ENCODE data around the gene EXOC7.
"Not testable (repeated sequence)": the region's sequence is repeated elsewhere in the genome, so short reads cannot be mapped to it uniquely, and the experiment has no call there.

The EXOC7 gene

GRCh38 chr17:76048711-76049110 lies 54.9 kb downstream of the EXOC7 start:
- DNase-seq (ENCODE audit: low spot score), result no peak
- no peak overlapping the region for H3K4me3 Mint-ChIP-seq
- H3K9me3 Mint-ChIP-seq, result no peaks in the 10 kb centered on the region
- H3K36me3 Mint-ChIP-seq (ENCODE audit: low read depth), result peaks cover 60% of the 10 kb centered on the region
- no peaks in the 10 kb centered on the region for H3K27me3 Mint-ChIP-seq (ENCODE audit: low read depth)
- peak overlapping the region; percentile 58 for H3K27ac Mint-ChIP-seq
- peaks cover 8% of the 10 kb centered on the region for H3K4me1 Mint-ChIP-seq (ENCODE audit: low read depth)

- H3K36me3 Mint-ChIP-seq (ENCODE audit: low read depth), result peaks cover 59% of the 10 kb centered on the region
- H3K27me3 Mint-ChIP-seq (ENCODE audit: low read depth), result no peaks in the 10 kb centered on the region
- H3K9me3 Mint-ChIP-seq, result no peaks in the 10 kb centered on the region
- DNase-seq (ENCODE audit: low spot score), result no peak
- H3K4me1 Mint-ChIP-seq (ENCODE audit: low read depth), result peaks cover 5% of the 10 kb centered on the region
- H3K27ac Mint-ChIP-seq, result peak overlapping the region; percentile 16
- H3K4me3 Mint-ChIP-seq, result no peak overlapping the region
These were observed 55.5 kb downstream of the EXOC7 start for GRCh38 chr17:76048025-76048605.

GRCh38 chr17:76046064-76046463 lies 57.5 kb downstream of the EXOC7 start:
- no peak overlapping the region for H3K27ac Mint-ChIP-seq
- H3K9me3 Mint-ChIP-seq, result no peaks in the 10 kb centered on the region
- no peak overlapping the region for H3K4me3 Mint-ChIP-seq
- no peaks in the 10 kb centered on the region for H3K27me3 Mint-ChIP-seq (ENCODE audit: low read depth)
- peaks cover 5% of the 10 kb centered on the region for H3K4me1 Mint-ChIP-seq (ENCODE audit: low read depth)
- no peak for DNase-seq (ENCODE audit: low spot score)
- peaks cover 65% of the 10 kb centered on the region for H3K36me3 Mint-ChIP-seq (ENCODE audit: low read depth)

- H3K9me3 Mint-ChIP-seq, result not testable (repeated sequence)
- peaks cover 64% of the 10 kb centered on the region for H3K36me3 Mint-ChIP-seq (ENCODE audit: low read depth)
These were observed 59.0 kb downstream of the EXOC7 start for GRCh38 chr17:76044475-76045007.

GRCh38 chr17:76042868-76043267 lies 60.7 kb downstream of the EXOC7 start:
- not testable (repeated sequence) for H3K27ac Mint-ChIP-seq; H3K9me3 Mint-ChIP-seq; H3K27me3 Mint-ChIP-seq (ENCODE audit: low read depth); H3K4me3 Mint-ChIP-seq; DNase-seq (ENCODE audit: low spot score); H3K4me1 Mint-ChIP-seq (ENCODE audit: low read depth)
- H3K36me3 Mint-ChIP-seq (ENCODE audit: low read depth), result peaks cover 65% of the 10 kb centered on the region

More at GRCh38 chr17:76044475-76045007, 59.0 kb downstream of the EXOC7 start:
- not testable (repeated sequence) for H3K27ac Mint-ChIP-seq; DNase-seq (ENCODE audit: low spot score); H3K27me3 Mint-ChIP-seq (ENCODE audit: low read depth); H3K4me3 Mint-ChIP-seq; H3K4me1 Mint-ChIP-seq (ENCODE audit: low read depth)

- Mint-ChIP-seq H3K27me3 (ENCODE audit: low read depth) (no peaks in the 10 kb centered on the region), H3K4me3 (no peak overlapping the region), H3K36me3 (ENCODE audit: low read depth) (peaks cover 53% of the 10 kb centered on the region), H3K4me1 (ENCODE audit: low read depth) (peaks cover 3% of the 10 kb centered on the region), H3K27ac (no peak overlapping the region), H3K9me3 (no peaks in the 10 kb centered on the region)
- DNase-seq (ENCODE audit: low spot score), result no peak
These were observed 63.2 kb downstream of the EXOC7 start for GRCh38 chr17:76040376-76040775.

GRCh38 chr17:76039121-76039520 lies 64.5 kb downstream of the EXOC7 start:
- Mint-ChIP-seq H3K27me3 (ENCODE audit: low read depth) (no peaks in the 10 kb centered on the region), H3K4me3 (no peak overlapping the region), H3K9me3 (no peaks in the 10 kb centered on the region), H3K4me1 (ENCODE audit: low read depth) (peaks cover 3% of the 10 kb centered on the region), H3K36me3 (ENCODE audit: low read depth) (peaks cover 43% of the 10 kb centered on the region), H3K27ac (no peak overlapping the region)
- DNase-seq (ENCODE audit: low spot score), result no peak

GRCh38 chr17:76038050-76038449 lies 65.5 kb downstream of the EXOC7 start:
- DNase-seq (ENCODE audit: low spot score), result no peak

GRCh38 chr17:76036497-76037261 lies 66.9 kb downstream of the EXOC7 start:
- no peak for DNase-seq (ENCODE audit: low spot score)
- Mint-ChIP-seq H3K27me3 (ENCODE audit: low read depth) (no peaks in the 10 kb centered on the region), H3K27ac (no peak overlapping the region), H3K9me3 (no peaks in the 10 kb centered on the region), H3K4me3 (no peak overlapping the region), H3K4me1 (ENCODE audit: low read depth) (peaks cover 3% of the 10 kb centered on the region), H3K36me3 (ENCODE audit: low read depth) (peaks cover 30% of the 10 kb centered on the region)

More at GRCh38 chr17:76038050-76038449, 65.5 kb downstream of the EXOC7 start:
- peaks cover 3% of the 10 kb centered on the region for H3K4me1 Mint-ChIP-seq (ENCODE audit: low read depth)
- peaks cover 35% of the 10 kb centered on the region for H3K36me3 Mint-ChIP-seq (ENCODE audit: low read depth)
- H3K4me3 Mint-ChIP-seq, result no peak overlapping the region
- H3K27ac Mint-ChIP-seq, result no peak overlapping the region
- no peaks in the 10 kb centered on the region for H3K27me3 Mint-ChIP-seq (ENCODE audit: low read depth)
- H3K9me3 Mint-ChIP-seq, result no peaks in the 10 kb centered on the region

GRCh38 chr17:76034428-76035350 lies 68.9 kb downstream of the EXOC7 start:
- H3K27me3 Mint-ChIP-seq (ENCODE audit: low read depth), result no peaks in the 10 kb centered on the region
- peaks cover 6% of the 10 kb centered on the region for H3K4me1 Mint-ChIP-seq (ENCODE audit: low read depth)
- no peak overlapping the region for H3K27ac Mint-ChIP-seq
- no peaks in the 10 kb centered on the region for H3K9me3 Mint-ChIP-seq
- H3K4me3 Mint-ChIP-seq, result no peak overlapping the region
- DNase-seq (ENCODE audit: low spot score), result no peak
- H3K36me3 Mint-ChIP-seq (ENCODE audit: low read depth), result peaks cover 17% of the 10 kb centered on the region

GRCh38 chr17:76033139-76033538 lies 70.4 kb downstream of the EXOC7 start:
- Mint-ChIP-seq H3K36me3 (ENCODE audit: low read depth) (peaks cover 3% of the 10 kb centered on the region), H3K4me3 (no peak overlapping the region), H3K9me3 (no peaks in the 10 kb centered on the region), H3K27me3 (ENCODE audit: low read depth) (no peaks in the 10 kb centered on the region), H3K27ac (no peak overlapping the region), H3K4me1 (ENCODE audit: low read depth) (peaks cover 11% of the 10 kb centered on the region)
- no peak for DNase-seq (ENCODE audit: low spot score)

GRCh38 chr17:76032780-76033108 lies 70.8 kb downstream of the EXOC7 start:
- Mint-ChIP-seq H3K36me3 (ENCODE audit: low read depth) (no peaks in the 10 kb centered on the region), H3K4me3 (no peak overlapping the region), H3K27ac (no peak overlapping the region), H3K4me1 (ENCODE audit: low read depth) (peaks cover 11% of the 10 kb centered on the region), H3K27me3 (ENCODE audit: low read depth) (no peaks in the 10 kb centered on the region), H3K9me3 (no peaks in the 10 kb centered on the region)
- no peak for DNase-seq (ENCODE audit: low spot score)

GRCh38 chr17:76032073-76032779 lies 71.4 kb downstream of the EXOC7 start:
- Mint-ChIP-seq H3K27me3 (ENCODE audit: low read depth) (no peaks in the 10 kb centered on the region), H3K9me3 (no peaks in the 10 kb centered on the region), H3K4me1 (ENCODE audit: low read depth) (peaks cover 11% of the 10 kb centered on the region), H3K27ac (no peak overlapping the region), H3K4me3 (no peak overlapping the region), H3K36me3 (ENCODE audit: low read depth) (no peaks in the 10 kb centered on the region)
- DNase-seq (ENCODE audit: low spot score), result no peak
